ENCODE data around the gene GTF2F2. TPM values are rescaled to one million over a fixed set of nuclear protein-coding genes. Genes with fewer than 3 reads are reported as not detected.

Gene GTF2F2
- total RNA-seq, 1 experiment from 2014 or later = 40.1 TPM

DNA sequence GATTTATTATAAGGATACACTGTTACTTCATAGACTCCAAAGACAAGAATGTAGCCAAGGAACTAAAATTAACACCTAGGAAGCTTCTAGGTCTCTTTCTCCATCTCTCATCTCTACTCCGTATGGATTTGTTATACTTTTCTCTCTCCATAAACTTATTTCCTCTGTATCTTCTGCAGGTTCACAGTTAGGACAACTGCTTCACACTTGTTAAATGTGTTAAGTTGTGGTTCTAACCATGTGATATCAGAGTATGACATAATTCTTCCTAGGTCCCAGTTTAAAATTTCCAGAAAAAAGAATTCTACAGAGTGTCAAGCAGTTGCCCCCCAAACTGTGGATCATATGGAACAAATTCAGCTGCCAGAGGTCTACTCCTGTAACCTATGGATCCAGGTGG lies 42.3 kb upstream of the GTF2F2 start:
- ChIA-PET POLR2A (no interaction called here), RAD21 (ENCODE audit: low non-redundant PET in 1 of 2, low total read pairs in 2 of 2, uncharacterized antibody in 2 of 2, unreplicated experiment in 2 of 2) (no interaction called here), CTCF (no interaction called here)
- Histone ChIP-seq H3K4me2 (ENCODE audit: low read length) (no peak overlapping the region), H3K36me3 (ENCODE audit: control insufficient read depth in 1 of 2, insufficient read depth in 2 of 2, low read length in 2 of 2) (no peaks in the 10 kb centered on the region), H4K20me1 (ENCODE audit: insufficient read depth) (no peaks in the 10 kb centered on the region), H3K79me2 (ENCODE audit: insufficient read depth, low read length) (no peaks in the 10 kb centered on the region), H3K9me3 (ENCODE audit: control insufficient read depth in 1 of 2, insufficient read depth in 1 of 2, low read depth in 1 of 2, low read length in 2 of 2) (no peaks in the 10 kb centered on the region), H3K27me3 (ENCODE audit: insufficient read depth, low read length) (no peaks in the 10 kb centered on the region), H2AFZ (ENCODE audit: low read depth, low read length, poor library complexity, severe bottlenecking) (no peak overlapping the region), H3K4me1 (ENCODE audit: control insufficient read depth in 1 of 2, insufficient read depth in 2 of 2, low read length in 2 of 2) (peaks cover 0 to 10% of the 10 kb centered on the region in 2 experiments; a peak in 2 of 4 replicates), H3K9me2 (ENCODE audit: insufficient read depth) (no peaks in the 10 kb centered on the region), H3K27ac (ENCODE audit: low read depth, low read length) (no peak overlapping the region), H3K4me3 (replicated peaks in 1 of 2; ENCODE audit: low read depth in 1 of 2, low read length in 2 of 2) (no peak overlapping the region), H3K9ac (ENCODE audit: low read length) (no peak overlapping the region)
- no TSS peak for BruUV-seq (replicated peaks)
- intact Hi-C loops (cut with micrococcal nuclease) = no loop called here
- no peak for TF ChIP-seq SP1 (IDR thresholded peaks at IDR 0.05; ENCODE audit: low read depth)
- TF ChIP-seq FOSL1 (IDR thresholded peaks at IDR 0.05; ENCODE audit: low read depth) = no peak
- TF ChIP-seq RAD21 (IDR thresholded peaks at IDR 0.05; ENCODE audit: low read depth) = no peak
- TF ChIP-seq, protein P1, sequence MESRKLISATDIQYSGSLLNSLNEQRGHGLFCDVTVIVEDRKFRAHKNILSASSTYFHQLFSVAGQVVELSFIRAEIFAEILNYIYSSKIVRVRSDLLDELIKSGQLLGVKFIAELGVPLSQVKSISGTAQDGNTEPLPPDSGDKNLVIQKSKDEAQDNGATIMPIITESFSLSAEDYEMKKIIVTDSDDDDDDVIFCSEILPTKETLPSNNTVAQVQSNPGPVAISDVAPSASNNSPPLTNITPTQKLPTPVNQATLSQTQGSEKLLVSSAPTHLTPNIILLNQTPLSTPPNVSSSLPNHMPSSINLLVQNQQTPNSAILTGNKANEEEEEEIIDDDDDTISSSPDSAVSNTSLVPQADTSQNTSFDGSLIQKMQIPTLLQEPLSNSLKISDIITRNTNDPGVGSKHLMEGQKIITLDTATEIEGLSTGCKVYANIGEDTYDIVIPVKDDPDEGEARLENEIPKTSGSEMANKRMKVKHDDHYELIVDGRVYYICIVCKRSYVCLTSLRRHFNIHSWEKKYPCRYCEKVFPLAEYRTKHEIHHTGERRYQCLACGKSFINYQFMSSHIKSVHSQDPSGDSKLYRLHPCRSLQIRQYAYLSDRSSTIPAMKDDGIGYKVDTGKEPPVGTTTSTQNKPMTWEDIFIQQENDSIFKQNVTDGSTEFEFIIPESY (IDR thresholded peaks at IDR 0.05; ENCODE audit: extremely low read depth, insufficient replicate concordance, low read length) = no peak
- TF ChIP-seq JUND (IDR thresholded peaks at IDR 0.05) = no peak
- no peak for TF ChIP-seq EGR1 (IDR thresholded peaks at IDR 0.05; ENCODE audit: low read depth)
- no peak for TF ChIP-seq POLR2AphosphoS5 (IDR thresholded peaks at IDR 0.05; ENCODE audit: low read depth, low read length)
- no peak for TF ChIP-seq SRF (IDR thresholded peaks at IDR 0.05; ENCODE audit: low read depth)
- no peak for TF ChIP-seq CEBPB (IDR thresholded peaks at IDR 0.05; ENCODE audit: low read depth)
- ATAC-seq (no peak), DNase-seq (ENCODE audit: low read depth, low spot score) (no peak)

DNA sequence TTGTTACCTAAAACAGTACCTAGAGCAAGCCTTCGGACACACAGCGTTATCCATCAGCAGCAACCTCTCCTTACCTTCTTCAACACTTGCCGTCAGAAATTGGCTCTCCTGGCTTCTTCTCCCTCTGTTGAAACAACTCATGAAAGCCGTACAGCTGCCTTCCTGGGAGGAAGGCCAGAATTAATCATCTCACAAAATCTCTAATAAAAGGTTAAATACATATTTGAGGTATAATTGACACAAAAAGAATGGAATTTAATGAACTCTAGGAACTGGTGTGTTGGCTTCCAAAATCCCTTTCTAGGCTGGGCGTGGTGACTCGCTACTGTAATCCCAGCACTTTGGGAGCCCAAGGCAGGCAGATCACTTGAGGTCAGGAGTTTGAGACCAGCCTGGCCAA lies 37.3 kb upstream of the GTF2F2 start:
- no peak; the same call in 1 of the 2 replicates for ATAC-seq
- Histone ChIP-seq H3K27me3 (ENCODE audit: insufficient read depth, low read length) (no peaks in the 10 kb centered on the region), H3K9me2 (ENCODE audit: insufficient read depth) (no peaks in the 10 kb centered on the region), H3K4me3 (replicated peaks in 1 of 2; ENCODE audit: low read depth in 1 of 2, low read length in 2 of 2) (no peak overlapping the region), H3K4me1 (ENCODE audit: control insufficient read depth in 1 of 2, insufficient read depth in 2 of 2, low read length in 2 of 2) (peaks cover 0 to 8% of the 10 kb centered on the region in 2 experiments; a peak in 1 of 4 replicates), H3K36me3 (ENCODE audit: control insufficient read depth in 1 of 2, insufficient read depth in 2 of 2, low read length in 2 of 2) (no peaks in the 10 kb centered on the region), H3K9ac (ENCODE audit: low read length) (no peak overlapping the region), H3K4me2 (ENCODE audit: low read length) (no peak overlapping the region), H2AFZ (ENCODE audit: low read depth, low read length, poor library complexity, severe bottlenecking) (no peak overlapping the region), H3K79me2 (ENCODE audit: insufficient read depth, low read length) (no peaks in the 10 kb centered on the region), H3K27ac (ENCODE audit: low read depth, low read length) (no peak overlapping the region), H4K20me1 (ENCODE audit: insufficient read depth) (no peaks in the 10 kb centered on the region), H3K9me3 (ENCODE audit: control insufficient read depth in 1 of 2, insufficient read depth in 1 of 2, low read depth in 1 of 2, low read length in 2 of 2) (no peaks in the 10 kb centered on the region)
- no TSS peak for BruUV-seq (replicated peaks)
- RAD21 ChIA-PET (ENCODE audit: low non-redundant PET in 1 of 2, low total read pairs in 2 of 2, uncharacterized antibody in 2 of 2, unreplicated experiment in 2 of 2) = no interaction called here
- intact Hi-C loops (cut with micrococcal nuclease) = no loop called here
- POLR2A ChIA-PET = interaction anchor here (0.6 kb wide), 1 partner anchor 33 kb away, joined by 3 read pairs; no protein-coding TSS in a partner anchor
- DNase-seq (ENCODE audit: low read depth, low spot score) = no peak
- CTCF ChIA-PET = no interaction called here
- TF ChIP-seq POLR2AphosphoS5 (IDR thresholded peaks at IDR 0.05; ENCODE audit: low read depth, low read length) = no peak
- TF ChIP-seq SP1 (IDR thresholded peaks at IDR 0.05; ENCODE audit: low read depth) = no peak
- TF ChIP-seq ZNF274 (IDR thresholded peaks at IDR 0.05; ENCODE audit: low read depth, low read length) = no peak
- TF ChIP-seq TCF7L2 (IDR thresholded peaks at IDR 0.05; ENCODE audit: borderline replicate concordance, extremely low read depth, insufficient read depth, insufficient read length) = no peak
- TF ChIP-seq, protein P2, sequence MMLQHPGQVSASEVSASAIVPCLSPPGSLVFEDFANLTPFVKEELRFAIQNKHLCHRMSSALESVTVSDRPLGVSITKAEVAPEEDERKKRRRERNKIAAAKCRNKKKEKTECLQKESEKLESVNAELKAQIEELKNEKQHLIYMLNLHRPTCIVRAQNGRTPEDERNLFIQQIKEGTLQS (IDR thresholded peaks at IDR 0.05) = no peak
- no peak for TF ChIP-seq EGR1 (IDR thresholded peaks at IDR 0.05; ENCODE audit: low read depth)
- no peak for TF ChIP-seq ZFX (IDR thresholded peaks at IDR 0.05)
- TF ChIP-seq, protein P3, sequence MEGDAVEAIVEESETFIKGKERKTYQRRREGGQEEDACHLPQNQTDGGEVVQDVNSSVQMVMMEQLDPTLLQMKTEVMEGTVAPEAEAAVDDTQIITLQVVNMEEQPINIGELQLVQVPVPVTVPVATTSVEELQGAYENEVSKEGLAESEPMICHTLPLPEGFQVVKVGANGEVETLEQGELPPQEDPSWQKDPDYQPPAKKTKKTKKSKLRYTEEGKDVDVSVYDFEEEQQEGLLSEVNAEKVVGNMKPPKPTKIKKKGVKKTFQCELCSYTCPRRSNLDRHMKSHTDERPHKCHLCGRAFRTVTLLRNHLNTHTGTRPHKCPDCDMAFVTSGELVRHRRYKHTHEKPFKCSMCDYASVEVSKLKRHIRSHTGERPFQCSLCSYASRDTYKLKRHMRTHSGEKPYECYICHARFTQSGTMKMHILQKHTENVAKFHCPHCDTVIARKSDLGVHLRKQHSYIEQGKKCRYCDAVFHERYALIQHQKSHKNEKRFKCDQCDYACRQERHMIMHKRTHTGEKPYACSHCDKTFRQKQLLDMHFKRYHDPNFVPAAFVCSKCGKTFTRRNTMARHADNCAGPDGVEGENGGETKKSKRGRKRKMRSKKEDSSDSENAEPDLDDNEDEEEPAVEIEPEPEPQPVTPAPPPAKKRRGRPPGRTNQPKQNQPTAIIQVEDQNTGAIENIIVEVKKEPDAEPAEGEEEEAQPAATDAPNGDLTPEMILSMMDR (IDR thresholded peaks at IDR 0.05 in 2 of 3, conservative IDR thresholded peaks at IDR 0.05 in 1 of 3; ENCODE audit: borderline replicate concordance in 1 of 3, insufficient read depth in 1 of 3, low read depth in 2 of 3, low read length in 2 of 3) = no peak

Data from HCT116 (cell line).